H1 (cell line): ENCODE measurements around the gene TBC1D26. TPM values are rescaled to one million over a fixed set of nuclear protein-coding genes. Genes with fewer than 3 reads are reported as not detected.

Experiments used
- CTCF ChIA-PET: fragments of 300-600 bp; sonication (Branson Sonifier 250); formaldehyde crosslinking; loops from one replicate; lab custom pipeline; 2021; ENCODE audit not compliant: partially characterized antibody; lab: Charles Lee
- POLR2A ChIA-PET: fragments of 300-600 bp; sonication (Branson Sonifier 250); formaldehyde crosslinking; loops from one replicate; lab custom pipeline; 2021; ENCODE audit warnings: inconsistent platforms; ENCODE audit not compliant: partially characterized antibody; lab: Charles Lee
- DNase-seq, 2 experiments: peaks; one replicate each; pipeline versions ENCODE4 v3.0.0 to v3.0.0-alpha.2; 2010 to 2022; ENCODE audit warnings: low spot score in 2 of 2, low read depth in 1 of 2, mixed read lengths in 1 of 2
- FAIRE-seq: peaks from 2 replicates; lab custom pipeline; 2011; peaks lifted over from hg19 to GRCh38; lab: Jason Lieb, UNC
- H2AFZ ChIP-seq: 2 replicates; pipeline ENCODE4 v1.8.1; 2012; ENCODE audit warnings: low read length, inconsistent platforms
- H2AK5ac ChIP-seq: 2 replicates; pipeline ENCODE4 v1.6.1; 2013; ENCODE audit warnings: low read depth, low read length
- H2BK120ac ChIP-seq: replicated peaks from 2 replicates; pipeline ENCODE3; 2013; ENCODE audit warnings: low read depth, low read length, inconsistent platforms
- H2BK12ac ChIP-seq: 2 replicates; pipeline ENCODE4 v1.6.1; 2013; ENCODE audit warnings: low read depth, low read length
- H2BK15ac ChIP-seq: 2 replicates; pipeline ENCODE4 v1.6.1; 2013; ENCODE audit warnings: low read length
- H2BK20ac ChIP-seq: 2 replicates; pipeline ENCODE4 v1.6.1; 2013; ENCODE audit warnings: low read length
- H2BK5ac ChIP-seq: 2 replicates; pipeline ENCODE4 v1.6.1; 2013; ENCODE audit warnings: low read depth, low read length
- H3K14ac ChIP-seq: 2 replicates; pipeline ENCODE4 v1.6.1; 2013; ENCODE audit warnings: inconsistent platforms; ENCODE audit not compliant: insufficient read length
- H3K18ac ChIP-seq: 2 replicates; pipeline ENCODE4 v1.6.1; 2013; ENCODE audit warnings: low read length; ENCODE audit errors: extremely low read depth
- H3K23ac ChIP-seq: 2 replicates; pipeline ENCODE4 v1.6.1; 2013; ENCODE audit warnings: inconsistent platforms; ENCODE audit not compliant: insufficient read length
- H3K23me2 ChIP-seq: 2 replicates; pipeline ENCODE4 v1.6.1; 2013; ENCODE audit warnings: low read depth, low read length
- H3K27ac ChIP-seq: 2 replicates; pipeline ENCODE4 v1.6.1; 2011; ENCODE audit warnings: low read depth, low read length, inconsistent platforms
- H3K27me3 ChIP-seq, 4 experiments: replicated peaks in 1 of 4; 1 replicate in 1 of 4; 2 replicates in 3 of 4; pipeline versions ENCODE4 v1.6.1 to v1.8.1; 2011 to 2013; ENCODE audit warnings: low read length in 3 of 4, mild to moderate bottlenecking in 3 of 4, inconsistent platforms in 2 of 4, mixed read lengths in 2 of 4, moderate library complexity in 1 of 4; ENCODE audit not compliant: control insufficient read depth in 3 of 4, insufficient read depth in 3 of 4; ENCODE audit errors: extremely low read depth in 1 of 4
- H3K36me3 ChIP-seq, 4 experiments: 2 replicates each; pipeline versions ENCODE4 v1.6.1 to v1.8.1; 2011 to 2013; ENCODE audit warnings: mild to moderate bottlenecking in 4 of 4, low read length in 3 of 4, moderate library complexity in 2 of 4, control low read depth in 1 of 4, inconsistent platforms in 1 of 4; ENCODE audit not compliant: insufficient read depth in 4 of 4, control insufficient read depth in 2 of 4
- H3K4ac ChIP-seq: replicated peaks from 2 replicates; pipeline ENCODE3; 2013; ENCODE audit warnings: low read length, low read depth, mixed read lengths, inconsistent platforms; ENCODE audit not compliant: insufficient read length
- H3K4me1 ChIP-seq, 4 experiments: replicated peaks in 1 of 4; 1 replicate in 1 of 4; 2 replicates in 3 of 4; pipeline versions ENCODE4 v1.6.1 to v1.8.1; 2011 to 2013; ENCODE audit warnings: low read length in 3 of 4, inconsistent platforms in 2 of 4, mixed read lengths in 1 of 4; ENCODE audit not compliant: insufficient read depth in 4 of 4, control insufficient read depth in 3 of 4
- H3K4me2 ChIP-seq, 2 experiments: 2 replicates each; pipeline versions ENCODE4 v1.6.1 to v1.8.1; 2011 to 2013; ENCODE audit warnings: low read depth in 2 of 2, low read length in 2 of 2, control low read depth in 1 of 2, inconsistent platforms in 1 of 2, mild to moderate bottlenecking in 1 of 2; ENCODE audit not compliant: insufficient read depth in 1 of 2
- H3K4me3 ChIP-seq, 4 experiments: fragments of 200-600, 300-600 bp in 1 of 4; sonication (generic), shearing (Covaris generic), sonication (Bioruptor Twin) in 1 of 4; 2 replicates each; pipeline versions ENCODE4 v1.5.1 to v1.8.1; 2011 to 2016; ENCODE audit warnings: low read length in 4 of 4, low read depth in 3 of 4, control low read depth in 2 of 4, inconsistent platforms in 2 of 4, mild to moderate bottlenecking in 2 of 4, mixed read lengths in 1 of 4, moderate library complexity in 1 of 4; ENCODE audit not compliant: insufficient read depth in 2 of 4; ENCODE audit errors: extremely low read depth in 1 of 4
- H3K56ac ChIP-seq: replicated peaks from 2 replicates; pipeline ENCODE3; 2013; ENCODE audit warnings: low read depth, mild to moderate bottlenecking, mixed read lengths, low read length, inconsistent platforms; ENCODE audit not compliant: insufficient read length
- H3K79me1 ChIP-seq: 2 replicates; pipeline ENCODE4 v1.6.1; 2013; ENCODE audit warnings: low read depth, low read length, control low read depth
- H3K79me2 ChIP-seq, 2 experiments: 2 replicates each; pipeline versions ENCODE4 v1.6.1 to v1.8.1; 2012 to 2013; ENCODE audit warnings: low read length in 2 of 2, mild to moderate bottlenecking in 2 of 2, inconsistent platforms in 1 of 2; ENCODE audit not compliant: insufficient read depth in 2 of 2, control insufficient read depth in 1 of 2
- H3K9ac ChIP-seq, 4 experiments: replicated peaks in 1 of 4; 1 replicate in 1 of 4; 2 replicates in 3 of 4; pipeline versions ENCODE4 v1.6.1 to v1.8.1; 2011 to 2013; ENCODE audit warnings: low read depth in 3 of 4, low read length in 3 of 4, control low read depth in 2 of 4, mild to moderate bottlenecking in 2 of 4, moderate library complexity in 2 of 4, inconsistent platforms in 1 of 4; ENCODE audit errors: extremely low read depth in 1 of 4
- H3K9me3 ChIP-seq, 2 experiments: 2 replicates each; pipeline versions ENCODE4 v1.6.1 to v1.8.1; 2012 to 2013; ENCODE audit warnings: mild to moderate bottlenecking in 2 of 2, moderate library complexity in 2 of 2, control low read depth in 1 of 2, inconsistent platforms in 1 of 2, low read depth in 1 of 2, low read length in 1 of 2, mixed read lengths in 1 of 2; ENCODE audit not compliant: insufficient read depth in 2 of 2
- H4K20me1 ChIP-seq, 2 experiments: replicated peaks in 1 of 2; 2 replicates each; pipeline versions ENCODE3 to v1.8.1; 2011 to 2013; ENCODE audit warnings: inconsistent platforms in 2 of 2, low read length in 2 of 2, mild to moderate bottlenecking in 1 of 2; ENCODE audit not compliant: insufficient read depth in 2 of 2, control insufficient read depth in 1 of 2
- H4K5ac ChIP-seq: 2 replicates; pipeline ENCODE4 v1.6.1; 2013; ENCODE audit warnings: low read length, low read depth, mixed read lengths, inconsistent platforms; ENCODE audit not compliant: insufficient read length
- H4K8ac ChIP-seq: 2 replicates; pipeline ENCODE4 v1.8.0; 2013; ENCODE audit warnings: mild to moderate bottlenecking, moderate library complexity, low read length, inconsistent platforms; ENCODE audit not compliant: insufficient read depth; ENCODE audit errors: extremely low read depth
- H4K91ac ChIP-seq: replicated peaks from 2 replicates; pipeline ENCODE3; 2013; ENCODE audit warnings: low read length, mixed read lengths, inconsistent platforms; ENCODE audit not compliant: insufficient read length
- SP1 ChIP-seq: IDR thresholded peaks from 2 replicates; pipeline ENCODE4 v1.6.1; 2011; ENCODE audit warnings: low read depth, low read length
- whole genome bisulfite sequencing, 2 experiments: shearing (Covaris generic) in 1 of 2; methylation state at CpG; one replicate each; pipeline versions ENCODE4 v1.1.6 to v1.1.7; 2013 to 2015; ENCODE audit warnings: low lambda C conversion rate in 2 of 2, mixed read lengths in 2 of 2, inconsistent platforms in 1 of 2, low coverage in 1 of 2, missing lambda C conversion rate in 1 of 2; ENCODE audit not compliant: insufficient replicate concordance in 2 of 2, insufficient coverage in 1 of 2, insufficient read length in 1 of 2; ENCODE audit errors: extremely low coverage in 1 of 2, missing lambda C conversion rate in 1 of 2; 5-methylcytosine and 5-hydroxymethylcytosine counted together
- polyA plus RNA-seq, 7 experiments: library from polyadenylated mRNA; depleted of rRNA in 3 of 7; stranded (reverse) in 5 of 7; unstranded in 2 of 7; fragments of >200 nt in 5 of 7; fragments of 200-250 nt in 2 of 7; gene quantifications; 1 replicate in 5 of 7; 2 replicates in 1 of 7; 4 replicates in 1 of 7; pipeline versions ENCODE4 v1.2.1 to v1.2.3, GENCODE V29; 2011 to 2013; ENCODE audit warnings: missing spikeins in 2 of 7, mixed read lengths in 2 of 7
- total RNA-seq: library from RNA; stranded (reverse); fragmentation: NEBNext Ultra II Directional; extraction: Animal tissue kit (Norgen Biotek cat#: 25700); gene quantifications from 2 replicates; pipeline ENCODE4 v1.2.1, GENCODE V29; 2021

The TBC1D26 gene
- total and polyA plus RNA-seq, 2 of the 8 experiments (the other 6 are each of a cell fraction or from before 2014, with no cell fraction given), result 0.84 to 1.4 TPM

GRCh38 chr17:15779119-15779518 lies 47.0 kb downstream of the TBC1D26 start:
- Histone ChIP-seq H4K5ac (no peak overlapping the region), H2AFZ (no peak overlapping the region), H3K18ac (no peak overlapping the region), H3K23me2 (no peaks in the 10 kb centered on the region), H3K23ac (no peak overlapping the region), H3K4me3 (no peak overlapping the region), H3K9me3 (peaks cover 13 to 17% of the 10 kb centered on the region in 2 experiments), H2AK5ac (no peak overlapping the region), H3K36me3 (no peaks in the 10 kb centered on the region), H4K20me1 (no peaks in the 10 kb centered on the region), H3K14ac (no peak overlapping the region), H4K91ac (no peak overlapping the region), H3K4ac (no peak overlapping the region), H2BK120ac (no peak overlapping the region), H2BK12ac (no peak overlapping the region), H2BK15ac (no peak overlapping the region), H4K8ac (no peak overlapping the region), H3K9ac (no peak overlapping the region), H3K27me3 (no peaks in the 10 kb centered on the region), H3K4me1 (no peaks in the 10 kb centered on the region), H2BK20ac (no peak overlapping the region), H3K79me2 (no peaks in the 10 kb centered on the region), H3K4me2 (no peak overlapping the region), H3K79me1 (no peaks in the 10 kb centered on the region), H2BK5ac (no peak overlapping the region), H3K27ac (no peak overlapping the region), H3K56ac (no peak overlapping the region)
- CTCF ChIA-PET, result no interaction called here
- FAIRE-seq (no peak), DNase-seq (no peak)
- WGBS, 2 experiments, result 88% methylated on average over 1 of the region's 1 CpG; no CpG with 5 or more reads in 1 of the 2 experiments
- POLR2A ChIA-PET, result no interaction called here
- TF ChIP-seq SP1, result no peak
